ENCODE data around the gene SELENOM. TPM values are rescaled to one million over a fixed set of nuclear protein-coding genes. Genes with fewer than 3 reads are reported as not detected.

The SELENOM gene, protein sequence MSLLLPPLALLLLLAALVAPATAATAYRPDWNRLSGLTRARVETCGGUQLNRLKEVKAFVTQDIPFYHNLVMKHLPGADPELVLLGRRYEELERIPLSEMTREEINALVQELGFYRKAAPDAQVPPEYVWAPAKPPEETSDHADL
- 7.0 TPM for total RNA-seq

DNA sequence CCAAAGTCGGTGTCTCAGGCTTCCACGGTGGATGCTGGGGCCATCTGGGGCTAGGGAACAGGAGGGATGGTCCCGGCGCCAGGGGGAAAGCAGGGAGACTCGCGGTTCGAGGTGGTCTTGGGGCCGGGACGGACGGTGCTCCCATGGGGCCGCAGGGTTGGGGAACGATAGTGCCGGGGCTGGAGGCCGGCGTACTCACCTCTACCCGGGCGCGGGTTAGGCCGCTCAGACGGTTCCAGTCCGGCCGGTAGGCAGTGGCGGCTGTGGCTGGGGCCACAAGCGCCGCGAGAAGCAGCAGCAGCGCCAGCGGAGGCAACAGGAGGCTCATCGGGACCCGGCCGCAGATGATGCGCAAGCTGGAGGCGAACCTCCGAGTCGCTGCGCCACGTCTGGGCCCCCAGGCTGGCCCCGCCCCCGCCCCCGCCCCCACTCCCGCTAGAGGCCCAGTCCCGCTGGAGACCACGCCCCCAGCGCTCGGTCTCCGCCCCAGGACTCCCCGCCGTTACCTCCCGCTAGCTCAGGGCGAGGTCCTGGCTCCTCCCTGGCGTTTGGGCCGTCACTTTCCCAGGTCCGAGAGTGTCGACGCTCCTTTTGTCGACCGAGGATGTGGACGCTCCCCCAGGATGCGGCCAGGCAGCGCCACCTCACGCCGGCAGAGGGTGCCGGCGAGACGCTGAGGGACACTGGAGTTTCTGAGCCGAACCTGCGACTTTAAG is at the start of gene SELENOM:
TSS of gene SELENOM (minus strand) at position 391 of the 716 bp plus-strand sequence. CDS start at position 328, 63 bp downstream.
- ATAC-seq (peak; percentile 96), DNase-seq (ENCODE audit: low spot score) (peak; percentile 95)

DNA sequence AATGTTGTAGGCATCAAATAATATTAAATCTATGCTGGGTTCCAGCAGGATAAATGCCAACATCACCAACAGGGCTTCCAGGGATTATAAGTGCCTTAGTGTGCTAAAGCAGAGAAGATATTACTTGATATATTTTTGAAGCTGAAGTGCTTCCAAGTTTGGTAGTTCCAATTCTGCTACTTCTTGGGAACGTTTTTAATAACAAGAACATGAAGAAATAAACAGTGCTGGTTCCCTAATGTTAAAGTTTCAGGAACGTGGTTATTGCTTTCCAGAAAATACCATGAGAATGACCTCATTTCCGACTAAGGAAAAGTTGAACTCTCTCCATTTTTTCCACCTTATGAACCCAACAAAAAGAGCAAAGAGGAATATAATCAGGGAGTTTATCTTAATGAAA is 48.1 kb upstream of the SELENOM start:
- DNase-seq (ENCODE audit: low spot score) (no peak), ATAC-seq (no peak)

DNA sequence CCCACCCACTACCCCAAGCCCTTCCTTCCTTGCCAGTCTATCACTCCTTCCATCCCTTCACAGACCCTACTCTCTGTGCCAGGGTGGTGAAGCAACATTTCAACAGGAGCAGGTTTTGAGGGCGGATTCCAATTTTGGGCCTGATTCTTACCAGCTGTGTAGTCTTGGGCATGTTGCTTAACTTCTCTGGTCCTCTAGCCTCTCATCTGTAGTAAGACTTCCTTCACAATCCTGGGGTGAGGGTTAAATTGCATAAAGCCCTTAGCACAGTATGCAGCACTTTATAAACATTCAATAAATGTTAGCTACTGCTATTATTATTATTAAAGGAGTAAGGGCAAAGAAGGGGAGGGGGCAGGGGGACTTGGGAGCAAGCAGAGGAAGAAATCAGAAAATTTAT is 47.6 kb upstream of the SELENOM start:
- DNase-seq (ENCODE audit: low spot score) (no peak), ATAC-seq (no peak)

DNA sequence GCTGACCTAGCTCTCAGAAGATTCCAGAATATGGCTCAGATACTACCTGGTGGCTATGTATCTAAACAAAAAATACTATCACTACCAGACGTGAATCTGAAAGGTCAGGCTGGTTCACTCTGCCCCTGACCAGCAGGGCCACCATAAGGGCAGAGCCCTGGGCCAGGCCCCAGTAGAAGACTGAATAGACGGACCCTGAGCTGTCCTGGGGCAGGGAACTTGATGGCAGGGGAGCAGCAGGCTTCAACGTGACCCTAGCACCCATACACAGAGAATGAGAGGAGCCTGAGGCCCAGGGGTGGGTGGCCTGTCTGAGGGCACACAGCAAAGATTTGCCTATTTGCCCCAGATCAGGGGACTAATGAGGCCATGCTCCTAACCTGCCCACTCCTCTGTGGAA is 46.0 kb upstream of the SELENOM start:
- no peak for ATAC-seq
- DNase-seq (ENCODE audit: low spot score): no peak

DNA sequence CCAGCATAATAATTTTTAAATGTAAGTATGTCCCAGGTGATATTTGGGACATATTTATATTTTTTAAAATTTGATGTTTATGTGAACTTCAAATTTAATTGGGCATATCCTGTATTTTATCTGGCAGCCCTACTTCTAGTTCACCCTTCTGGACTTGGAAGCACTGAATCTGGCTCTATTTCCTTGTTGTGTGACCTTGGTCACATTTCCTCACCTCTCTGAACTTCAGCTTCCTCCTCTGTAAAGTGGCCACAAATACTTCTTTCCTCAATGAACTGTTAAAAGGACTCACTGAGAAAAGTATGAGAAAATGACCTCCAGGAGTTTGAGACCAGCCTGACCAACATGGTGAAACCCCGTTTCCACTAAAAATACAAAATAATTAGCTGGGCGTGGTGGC is 44.5 kb upstream of the SELENOM start:
- no peak for DNase-seq (ENCODE audit: low spot score)
- ATAC-seq: peak; percentile 17

DNA sequence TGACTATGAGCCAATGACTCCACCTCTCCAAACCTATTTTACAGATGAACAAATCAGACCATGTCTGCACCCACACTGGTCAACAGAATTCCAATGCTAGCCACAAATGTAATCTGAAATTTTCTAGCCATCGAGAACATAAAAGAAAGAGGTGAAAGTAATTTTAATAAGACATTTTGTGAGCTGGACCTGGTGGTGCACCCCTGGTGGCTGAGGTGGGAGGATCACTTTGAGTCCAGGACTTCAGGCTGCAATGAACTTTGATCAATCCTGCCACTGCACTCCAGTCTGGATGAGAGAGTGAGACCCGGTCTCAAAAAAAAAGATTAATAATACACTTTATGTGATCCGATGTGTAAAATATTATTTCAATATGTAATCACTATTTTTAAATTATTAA is 43.2 kb upstream of the SELENOM start:
- ATAC-seq (peak; percentile 85), DNase-seq (ENCODE audit: low spot score) (no peak)

DNA sequence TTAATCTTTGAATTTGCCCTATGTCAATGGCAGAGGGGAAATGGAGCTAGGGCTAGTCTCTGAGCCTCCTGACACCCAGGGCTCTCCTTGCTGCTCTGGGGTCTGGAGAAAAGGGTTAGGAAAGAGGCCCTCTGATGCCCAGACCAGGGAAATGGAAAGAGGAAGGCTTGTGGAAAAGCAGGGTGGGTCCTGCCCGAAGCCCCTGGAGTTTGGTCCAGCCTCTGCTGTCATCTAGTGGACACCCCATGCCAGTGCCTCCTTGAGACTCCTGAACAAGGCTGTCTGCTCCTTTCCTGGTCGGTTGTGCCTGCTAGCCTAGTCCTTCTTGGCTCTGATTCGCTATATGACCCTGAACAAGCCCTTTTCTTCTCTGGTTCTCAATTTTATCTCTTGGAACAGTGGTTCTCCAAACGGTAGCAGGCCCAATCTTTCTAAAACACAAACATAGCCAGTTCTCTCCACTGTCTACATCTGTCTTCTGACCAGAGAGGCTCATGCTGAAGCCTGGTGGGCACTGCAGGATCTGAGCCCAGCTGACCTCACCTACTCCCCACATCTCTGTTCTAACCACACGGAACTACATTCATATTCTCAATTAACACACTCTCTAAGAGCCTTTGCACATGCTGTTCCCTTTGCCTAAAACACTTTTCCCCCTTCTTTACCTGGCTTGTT is 41.7 kb upstream of the SELENOM start:
- DNase-seq (ENCODE audit: low spot score) (no peak), ATAC-seq (peak; percentile 85)

DNA sequence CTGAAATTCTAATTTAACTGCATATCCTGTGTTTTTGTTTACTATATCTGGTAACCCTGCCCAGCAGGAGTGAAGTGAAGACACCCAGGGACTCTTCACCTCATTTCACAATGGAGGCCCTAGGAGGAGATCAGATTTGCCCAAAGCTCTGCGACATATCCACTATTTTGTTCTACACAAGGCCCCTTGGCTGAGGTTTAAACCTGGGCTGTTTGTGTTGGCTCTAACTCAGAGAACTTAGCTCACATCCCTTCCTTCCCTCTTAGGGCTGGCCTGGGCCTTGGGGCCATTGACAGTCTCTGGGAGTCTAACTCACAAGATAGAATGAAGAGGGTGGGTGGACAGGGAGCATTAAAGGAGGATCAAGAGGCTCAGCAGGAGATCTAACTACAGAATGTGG is 41.1 kb upstream of the SELENOM start:
- ATAC-seq (peak; percentile 30), DNase-seq (ENCODE audit: low spot score) (no peak)

DNA sequence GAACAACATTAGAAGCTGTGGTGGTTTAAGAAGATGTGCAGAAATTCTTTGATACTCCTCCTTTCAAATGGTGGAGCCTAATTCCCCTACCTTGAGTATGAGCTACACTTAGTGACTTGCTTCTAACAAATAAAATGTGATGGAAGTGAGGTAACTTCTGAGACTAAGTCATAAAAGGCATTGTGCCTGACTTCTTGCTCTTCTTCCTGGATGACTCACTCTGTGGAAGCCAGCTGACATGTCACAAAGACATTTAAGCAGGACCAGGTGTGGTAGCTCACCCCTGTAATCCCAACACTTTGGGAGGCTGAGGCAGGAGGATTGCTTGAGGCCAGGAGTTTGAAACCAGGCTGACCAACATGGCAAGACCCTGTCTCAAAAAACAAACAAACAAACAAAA is 36.9 kb upstream of the SELENOM start:
- ATAC-seq (no peak), DNase-seq (ENCODE audit: low spot score) (no peak)

DNA sequence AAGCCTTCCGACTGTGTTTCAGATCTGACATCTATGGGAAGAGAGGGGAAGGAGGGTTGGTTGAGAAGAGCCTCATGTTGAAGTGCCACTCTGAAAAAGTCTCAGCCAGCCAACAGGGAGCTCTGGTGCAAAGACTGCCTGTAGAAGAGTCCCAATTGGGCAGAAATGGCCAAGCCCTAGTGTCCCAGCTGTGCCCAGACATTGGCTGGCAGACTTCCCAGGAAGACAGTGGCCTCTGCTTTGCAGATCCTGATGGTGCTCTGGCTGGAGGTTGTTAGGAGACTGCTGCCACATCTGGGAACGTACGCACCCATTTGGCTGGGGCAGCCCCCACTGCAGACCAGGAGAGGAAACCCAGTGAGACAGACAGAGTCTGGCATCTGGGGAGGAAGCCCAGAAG is 36.2 kb upstream of the SELENOM start:
- DNase-seq (ENCODE audit: low spot score): no peak

DNA sequence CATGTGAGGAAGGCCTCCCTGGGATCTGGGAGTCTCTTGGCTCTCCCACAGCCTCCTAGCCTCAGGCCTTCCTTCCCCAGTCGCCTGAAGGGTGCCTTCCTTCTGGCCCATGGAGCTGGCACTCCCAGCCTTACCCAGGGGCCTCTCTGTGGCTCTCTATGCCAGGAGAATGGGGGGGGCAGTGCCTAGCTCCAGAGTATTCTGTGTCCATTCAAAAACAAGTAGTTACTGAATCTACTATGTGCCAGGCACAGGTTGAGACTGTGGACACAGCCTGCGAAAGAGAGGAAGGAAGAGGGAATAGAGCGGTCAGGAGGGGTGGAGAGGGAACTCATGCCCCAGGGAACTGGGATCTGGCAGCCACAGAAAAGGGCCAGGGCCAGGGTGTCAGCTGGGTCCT is 35.7 kb upstream of the SELENOM start:
- no peak for ATAC-seq

More for the DNA sequence above, 36.2 kb upstream of the SELENOM start:
- ATAC-seq: peak; percentile 31

DNA sequence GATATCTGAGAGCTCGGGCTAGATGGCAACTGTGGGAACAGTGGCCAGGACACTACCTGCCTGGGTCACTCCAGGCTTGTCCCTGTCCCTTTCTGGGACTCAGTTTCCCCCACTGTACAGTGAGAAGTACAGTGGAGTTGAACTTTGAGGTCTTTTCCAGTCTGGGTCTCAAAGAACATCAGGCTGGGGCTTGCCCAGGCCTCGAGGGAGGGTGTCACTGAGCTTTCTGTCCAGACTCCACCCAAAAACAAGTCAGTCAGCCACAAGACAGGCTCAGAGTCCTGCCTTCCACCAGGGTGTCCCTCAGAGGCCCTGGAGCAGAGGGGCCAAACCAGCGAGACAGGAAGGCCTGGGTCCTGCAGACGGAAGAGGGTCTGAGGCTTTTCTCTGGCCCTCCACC is 34.9 kb upstream of the SELENOM start:
- ATAC-seq: no peak
- no peak for DNase-seq (ENCODE audit: low spot score)

More for the DNA sequence above, 35.7 kb upstream of the SELENOM start:
- no peak for DNase-seq (ENCODE audit: low spot score)

DNA sequence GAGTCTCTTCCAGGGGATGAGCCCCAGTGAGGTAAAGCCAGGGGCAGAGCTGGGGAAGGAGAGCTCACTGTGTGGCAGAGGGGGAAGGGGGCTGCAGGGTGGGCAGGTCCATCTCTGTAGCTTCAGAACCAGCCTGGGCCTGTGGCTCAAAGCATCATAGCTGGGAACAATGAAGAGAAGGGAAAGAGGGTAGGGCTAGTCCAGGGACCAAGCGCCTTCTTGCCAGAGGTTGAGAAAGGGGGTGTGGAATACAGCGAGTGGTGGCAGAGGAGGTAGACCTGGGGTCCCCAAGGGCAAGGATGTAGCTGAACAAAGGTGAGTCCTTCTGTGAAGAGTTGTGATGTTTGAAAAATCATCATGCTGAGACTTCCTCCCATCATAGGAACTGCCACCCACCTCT is 34.2 kb upstream of the SELENOM start:
- DNase-seq (ENCODE audit: low spot score): no peak
- no peak for ATAC-seq

DNA sequence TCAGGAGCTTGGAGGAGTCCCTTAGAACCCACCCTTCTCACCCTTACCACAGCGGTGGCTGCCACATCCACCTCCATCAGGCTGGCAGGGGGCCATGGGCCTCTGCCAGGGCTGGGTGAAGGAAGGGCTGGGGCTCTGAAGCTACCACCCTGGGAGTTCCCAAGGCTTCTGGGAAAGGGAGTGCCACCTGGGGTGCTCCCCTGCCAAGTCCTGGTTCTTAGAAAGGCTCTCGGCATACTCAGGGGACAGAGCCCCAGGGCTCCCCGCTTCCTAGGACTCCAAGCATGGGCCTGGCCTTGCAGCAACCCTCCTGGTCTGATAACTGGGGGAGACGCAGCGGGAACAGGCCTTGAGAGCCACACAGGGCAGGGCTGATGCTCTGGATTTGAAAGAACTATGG is 33.4 kb upstream of the SELENOM start:
- ATAC-seq (no peak), DNase-seq (ENCODE audit: low spot score) (no peak)

DNA sequence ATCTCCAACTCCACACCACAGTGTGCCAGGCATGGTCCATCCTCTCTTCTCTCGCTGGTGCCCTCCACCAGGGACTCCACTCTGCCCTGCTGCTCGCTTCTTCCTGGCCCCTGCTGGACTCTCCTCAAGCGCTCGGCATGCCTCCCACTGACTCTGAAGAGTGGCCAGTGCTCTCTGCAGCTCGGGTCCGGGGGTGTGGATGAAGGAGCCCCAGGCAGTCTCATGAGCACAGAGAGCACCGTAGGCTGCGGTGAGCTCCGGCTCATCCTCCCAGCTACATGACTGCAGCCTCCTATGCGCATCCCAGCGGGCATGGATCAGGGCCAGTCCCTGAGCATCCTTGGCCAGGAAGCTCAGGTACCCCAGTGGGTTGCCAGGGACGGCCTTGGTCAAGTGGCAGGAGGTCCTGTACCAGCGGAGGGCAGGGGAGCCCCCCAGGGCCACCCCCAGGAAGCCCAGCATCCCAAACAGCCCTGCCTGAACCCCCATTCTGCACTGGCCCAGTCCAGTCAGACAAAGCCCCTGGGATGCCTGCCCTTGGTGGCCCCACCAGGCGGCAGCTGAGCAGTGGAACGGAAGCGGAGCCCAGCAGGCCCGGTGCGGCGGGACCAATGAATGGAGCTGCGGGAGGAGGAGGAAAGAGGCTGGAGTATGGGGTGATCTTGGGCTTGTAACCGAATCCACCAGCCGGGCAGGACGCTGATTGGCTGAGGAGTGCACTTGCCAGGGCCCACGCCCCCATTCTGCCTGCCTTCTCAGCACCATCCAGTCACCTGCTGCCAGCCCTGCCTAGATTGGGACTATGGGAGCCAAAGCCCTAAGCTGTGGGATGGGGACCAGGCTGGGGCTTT is 32.7 kb upstream of the SELENOM start, which contains the start of gene PLA2G3:
TSS of gene PLA2G3 (minus strand) at position 643 of the 851 bp plus-strand sequence. CDS start at position 489, 154 bp downstream.
- no peak for ATAC-seq
- DNase-seq (ENCODE audit: low spot score): no peak

DNA sequence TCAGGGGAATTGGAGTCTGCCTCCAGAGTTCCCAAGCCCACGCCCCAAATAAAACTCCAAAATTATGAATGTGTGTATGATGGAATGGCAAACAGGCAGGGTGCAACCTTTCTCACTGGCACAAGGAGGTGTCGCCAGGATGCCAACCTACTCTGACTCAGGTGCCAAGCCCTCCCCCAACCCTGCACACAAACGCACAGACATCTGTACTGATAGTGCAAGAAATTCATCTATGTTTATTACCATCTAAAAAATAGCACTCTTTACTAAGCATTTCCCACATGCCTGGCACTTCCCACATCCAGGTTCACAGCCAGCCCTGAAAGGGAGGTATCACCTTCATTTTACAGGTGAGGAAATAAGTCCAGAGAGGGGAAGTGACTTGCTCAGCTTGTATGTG is 31.7 kb upstream of the SELENOM start:
- no peak for DNase-seq (ENCODE audit: low spot score)
- ATAC-seq: no peak

DNA sequence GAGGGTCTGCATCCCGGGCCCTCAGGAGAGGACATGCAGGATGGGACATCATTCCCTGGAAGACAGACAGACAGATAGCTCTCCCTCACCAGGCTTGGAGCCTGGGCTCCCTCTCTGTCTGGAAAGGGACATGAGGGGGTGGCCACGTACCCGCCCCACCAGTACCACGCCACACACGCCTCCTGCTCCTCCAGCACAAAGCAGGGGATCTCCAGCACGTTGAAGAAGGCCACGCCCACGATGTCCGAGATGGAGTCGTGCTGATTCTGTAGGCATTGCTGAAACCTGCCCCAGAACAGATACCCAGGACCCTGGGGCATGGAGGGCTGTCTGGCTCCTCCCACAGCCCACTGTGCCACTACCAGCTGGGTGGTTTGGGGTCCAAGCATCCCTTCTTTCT is 30.8 kb upstream of the SELENOM start:
- DNase-seq (ENCODE audit: low spot score): no peak
- ATAC-seq: no peak

DNA sequence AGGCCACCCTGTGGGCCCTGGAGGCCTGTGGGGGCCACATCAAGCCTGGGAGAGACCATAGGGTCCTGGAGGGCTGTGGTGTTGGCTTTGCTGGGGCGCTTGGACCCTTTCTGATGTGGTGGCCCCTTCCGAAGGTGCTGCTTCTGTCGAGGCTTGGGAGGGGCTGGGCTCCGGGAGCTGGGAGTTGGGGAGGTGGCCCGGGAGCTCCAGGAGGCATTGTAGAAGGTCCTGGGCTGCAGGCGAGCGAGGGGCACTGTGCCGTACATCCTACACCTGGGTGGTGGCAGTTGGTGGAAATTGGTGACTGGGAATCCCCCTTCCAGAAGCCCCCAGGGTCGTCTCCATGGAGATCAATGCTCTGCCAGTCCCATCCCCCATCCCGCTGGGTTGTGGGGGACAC is 30.4 kb upstream of the SELENOM start:
- ATAC-seq: no peak

DNA sequence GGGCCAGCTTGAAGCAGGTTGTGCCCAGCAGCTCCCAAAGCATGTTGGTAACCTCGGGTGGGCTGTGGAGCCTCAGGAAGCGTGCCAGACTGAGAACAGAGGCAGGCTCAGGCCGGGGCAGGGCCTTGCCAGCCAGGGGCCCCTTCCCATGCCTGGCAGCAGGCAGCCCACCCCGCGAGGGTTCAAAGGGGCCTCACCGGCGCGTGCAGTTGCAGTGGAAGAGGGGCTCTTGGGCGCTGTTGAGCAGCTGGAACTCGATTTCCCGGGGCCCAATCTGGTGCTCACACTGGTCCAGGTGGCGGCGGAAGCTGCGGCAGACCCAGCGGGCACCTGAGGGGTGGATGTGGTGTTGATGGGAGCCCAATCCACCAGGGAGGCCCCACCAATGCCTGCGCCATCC is 29.3 kb upstream of the SELENOM start:
- no peak for ATAC-seq
- no peak for DNase-seq (ENCODE audit: low spot score)

More for the DNA sequence above, 30.4 kb upstream of the SELENOM start:
- DNase-seq (ENCODE audit: low spot score): no peak

DNA sequence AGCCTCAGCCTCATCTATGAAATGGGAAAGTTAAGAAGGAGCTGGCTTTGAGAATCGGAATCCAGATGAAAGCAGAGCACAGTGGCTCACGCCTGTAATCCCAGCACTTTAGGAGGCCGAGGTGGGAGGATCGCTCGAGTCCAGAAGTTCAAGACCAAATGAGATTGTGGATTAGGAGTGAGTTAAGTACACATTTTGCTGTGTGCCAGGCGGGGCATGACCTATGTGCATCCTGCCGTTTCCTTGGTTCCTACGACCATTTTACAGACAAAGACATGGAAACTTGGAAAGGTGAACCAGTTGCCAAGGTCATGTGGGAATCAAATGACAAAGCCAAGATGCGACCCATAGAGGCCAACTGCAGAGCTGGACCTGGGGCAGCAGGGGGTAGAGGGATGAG is 28.8 kb upstream of the SELENOM start:
- no peak for DNase-seq (ENCODE audit: low spot score)
- ATAC-seq: no peak

DNA sequence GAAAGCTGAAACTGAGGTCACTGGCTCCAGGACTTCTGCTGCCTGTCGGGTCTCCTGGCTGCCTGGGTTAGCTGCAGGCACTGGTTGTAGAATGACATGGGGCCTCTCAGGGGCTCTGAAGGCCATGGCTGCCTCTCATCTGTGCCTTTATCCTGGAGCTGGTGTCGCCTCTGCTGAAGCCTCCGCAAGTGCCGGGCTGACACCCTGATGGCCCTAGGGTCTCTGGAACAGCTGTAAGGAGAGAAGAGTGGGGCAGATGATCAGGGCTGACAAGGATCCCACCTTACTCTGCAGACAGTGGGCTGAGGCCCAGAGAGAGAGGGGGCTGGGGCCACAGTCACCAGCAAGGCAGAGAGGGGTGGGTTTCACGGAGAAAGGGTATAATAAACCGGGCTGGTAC is 28.3 kb upstream of the SELENOM start:
- ATAC-seq: no peak
- no peak for DNase-seq (ENCODE audit: low spot score)
